ENCODE measurements around the gene EPG5. TPM values are rescaled to one million over a fixed set of nuclear protein-coding genes. Genes with fewer than 3 reads are reported as not detected.

Gene EPG5
- total RNA-seq, 1 donor from 2014 or later: 29.0 TPM

- Histone ChIP-seq H3K9ac (ENCODE audit: low read length) (no peak overlapping the region), H3K79me2 (ENCODE audit: insufficient read depth, low read length) (no peaks in the 10 kb centered on the region), H3K4me2 (ENCODE audit: low read length) (no peak overlapping the region), H3K27ac (ENCODE audit: low read depth, low read length) (no peak overlapping the region), H3K36me3 (ENCODE audit: insufficient read depth, low read length) (peaks cover 15% of the 10 kb centered on the region), H3K9me3 (ENCODE audit: insufficient read depth, low read depth, low read length) (no peaks in the 10 kb centered on the region), H4K20me1 (ENCODE audit: insufficient read depth, low read length) (peaks cover 3% of the 10 kb centered on the region), H3K27me3 (ENCODE audit: insufficient read depth, low read length) (no peaks in the 10 kb centered on the region), H2AFZ (ENCODE audit: low read depth, low read length) (no peak overlapping the region), H3K4me1 (ENCODE audit: insufficient read depth, low read length) (no peaks in the 10 kb centered on the region), H3K4me3 (ENCODE audit: insufficient read depth, low read depth, low read length) (no peak overlapping the region)
- DNase-seq (ENCODE audit: low read depth) (peak; percentile 42), FAIRE-seq (no peak)
- no peaks in the 10 kb centered on the region for H3K27me3 Mint-ChIP-seq (ENCODE audit: low read depth, unreplicated experiment)
- peaks cover 4% of the 10 kb centered on the region for H3K9me3 Mint-ChIP-seq (ENCODE audit: unreplicated experiment)
- H3K4me3 Mint-ChIP-seq (ENCODE audit: unreplicated experiment): no peak overlapping the region
- no peak overlapping the region for H3K27ac Mint-ChIP-seq (ENCODE audit: unreplicated experiment)
- TF ChIP-seq CTCF (IDR thresholded peaks at IDR 0.05; ENCODE audit: insufficient read depth, low read depth, low read length) (no peak), EZH2 (IDR thresholded peaks at IDR 0.05; ENCODE audit: insufficient read depth, low read length) (no peak)
- H3K36me3 Mint-ChIP-seq (ENCODE audit: low read depth, unreplicated experiment): peaks cover 16% of the 10 kb centered on the region
- H3K4me1 Mint-ChIP-seq (ENCODE audit: low read depth, unreplicated experiment): peaks cover 5% of the 10 kb centered on the region
Observed at GRCh38 chr18:45874491-45875184, 92.5 kb downstream of the EPG5 start.

GRCh38 chr18:45871431-45872084 lies 95.6 kb downstream of the EPG5 start:
- Histone ChIP-seq H3K9ac (ENCODE audit: low read length) (no peak overlapping the region), H3K4me1 (ENCODE audit: insufficient read depth, low read length) (no peaks in the 10 kb centered on the region), H3K27ac (ENCODE audit: low read depth, low read length) (no peak overlapping the region), H3K79me2 (ENCODE audit: insufficient read depth, low read length) (no peaks in the 10 kb centered on the region), H3K4me2 (ENCODE audit: low read length) (no peak overlapping the region), H3K27me3 (ENCODE audit: insufficient read depth, low read length) (no peaks in the 10 kb centered on the region), H4K20me1 (ENCODE audit: insufficient read depth, low read length) (no peaks in the 10 kb centered on the region), H3K36me3 (ENCODE audit: insufficient read depth, low read length) (peaks cover 25% of the 10 kb centered on the region), H3K9me3 (ENCODE audit: insufficient read depth, low read depth, low read length) (no peaks in the 10 kb centered on the region), H2AFZ (ENCODE audit: low read depth, low read length) (no peak overlapping the region), H3K4me3 (ENCODE audit: insufficient read depth, low read depth, low read length) (no peak overlapping the region)
- Mint-ChIP-seq H3K4me1 (ENCODE audit: low read depth, unreplicated experiment) (peaks cover 5% of the 10 kb centered on the region), H3K4me3 (ENCODE audit: unreplicated experiment) (no peak overlapping the region), H3K27me3 (ENCODE audit: low read depth, unreplicated experiment) (no peaks in the 10 kb centered on the region), H3K9me3 (ENCODE audit: unreplicated experiment) (peaks cover 4% of the 10 kb centered on the region), H3K27ac (ENCODE audit: unreplicated experiment) (no peak overlapping the region), H3K36me3 (ENCODE audit: low read depth, unreplicated experiment) (peaks cover 16% of the 10 kb centered on the region)
- peak; percentile 9 for FAIRE-seq
- TF ChIP-seq EZH2 (IDR thresholded peaks at IDR 0.05; ENCODE audit: insufficient read depth, low read length) (no peak), CTCF (IDR thresholded peaks at IDR 0.05; ENCODE audit: insufficient read depth, low read depth, low read length) (no peak)
- DNase-seq (ENCODE audit: low read depth): no peak

- Histone ChIP-seq H3K79me2 (ENCODE audit: insufficient read depth, low read length) (no peaks in the 10 kb centered on the region), H4K20me1 (ENCODE audit: insufficient read depth, low read length) (no peaks in the 10 kb centered on the region), H3K9me3 (ENCODE audit: insufficient read depth, low read depth, low read length) (no peaks in the 10 kb centered on the region), H3K4me3 (ENCODE audit: insufficient read depth, low read depth, low read length) (no peak overlapping the region), H3K9ac (ENCODE audit: low read length) (no peak overlapping the region), H3K27me3 (ENCODE audit: insufficient read depth, low read length) (no peaks in the 10 kb centered on the region), H3K36me3 (ENCODE audit: insufficient read depth, low read length) (peaks cover 31% of the 10 kb centered on the region), H3K4me1 (ENCODE audit: insufficient read depth, low read length) (no peaks in the 10 kb centered on the region), H3K4me2 (ENCODE audit: low read length) (no peak overlapping the region), H3K27ac (ENCODE audit: low read depth, low read length) (no peak overlapping the region), H2AFZ (ENCODE audit: low read depth, low read length) (no peak overlapping the region)
- no peak for TF ChIP-seq CTCF (IDR thresholded peaks at IDR 0.05; ENCODE audit: insufficient read depth, low read depth, low read length)
- no peak for TF ChIP-seq EZH2 (IDR thresholded peaks at IDR 0.05; ENCODE audit: insufficient read depth, low read length)
- H3K36me3 Mint-ChIP-seq (ENCODE audit: low read depth, unreplicated experiment): peaks cover 19% of the 10 kb centered on the region
- peaks cover 5% of the 10 kb centered on the region for H3K4me1 Mint-ChIP-seq (ENCODE audit: low read depth, unreplicated experiment)
- peaks cover 4% of the 10 kb centered on the region for H3K9me3 Mint-ChIP-seq (ENCODE audit: unreplicated experiment)
- H3K27ac Mint-ChIP-seq (ENCODE audit: unreplicated experiment): no peak overlapping the region
- no peak overlapping the region for H3K4me3 Mint-ChIP-seq (ENCODE audit: unreplicated experiment)
- DNase-seq (ENCODE audit: low read depth) (no peak), FAIRE-seq (no peak)
- no peaks in the 10 kb centered on the region for H3K27me3 Mint-ChIP-seq (ENCODE audit: low read depth, unreplicated experiment)
Observed at GRCh38 chr18:45870419-45870818, 96.7 kb downstream of the EPG5 start.
